HG03135 (cell line): ENCODE measurements around the gene CEP131.
"Not testable (repeated sequence)": the region's sequence is repeated elsewhere in the genome, so short reads cannot be mapped to it uniquely, and the experiment has no call there.

ENCODE experiments used
- ATAC-seq: cut with Tn5 transposase; IDR thresholded peaks from one replicate; pipeline ENCODE4 v1.9.1; 2021; ENCODE audit warnings: mild to moderate bottlenecking, moderate library complexity; ENCODE audit not compliant: unreplicated experiment

The CEP131 gene

GRCh38 chr17:81228834-81229665 lies 6.3 kb upstream of the CEP131 start:
- ATAC-seq: no peak

GRCh38 chr17:81228420-81228819 lies 5.7 kb upstream of the CEP131 start:
- no peak for ATAC-seq

- ATAC-seq: not testable (repeated sequence)
Measured at GRCh38 chr17:81227630-81228029, 4.9 kb upstream of the CEP131 start.

GRCh38 chr17:81223762-81224130 lies 981 bp upstream of the CEP131 start:
- no peak for ATAC-seq

- no peak for ATAC-seq
Measured at GRCh38 chr17:81222620-81222905, 202 bp downstream of the CEP131 start.

- peak; percentile 4 for ATAC-seq
Measured at GRCh38 chr17:81221842-81222619, 734 bp downstream of the CEP131 start.

GRCh38 chr17:81221371-81221841 lies 1.4 kb downstream of the CEP131 start:
- no peak for ATAC-seq

- no peak for ATAC-seq
Measured at GRCh38 chr17:81219476-81220180, 3.1 kb downstream of the CEP131 start.

- ATAC-seq: no peak
Measured at GRCh38 chr17:81218991-81219390, 3.8 kb downstream of the CEP131 start.

DNA sequence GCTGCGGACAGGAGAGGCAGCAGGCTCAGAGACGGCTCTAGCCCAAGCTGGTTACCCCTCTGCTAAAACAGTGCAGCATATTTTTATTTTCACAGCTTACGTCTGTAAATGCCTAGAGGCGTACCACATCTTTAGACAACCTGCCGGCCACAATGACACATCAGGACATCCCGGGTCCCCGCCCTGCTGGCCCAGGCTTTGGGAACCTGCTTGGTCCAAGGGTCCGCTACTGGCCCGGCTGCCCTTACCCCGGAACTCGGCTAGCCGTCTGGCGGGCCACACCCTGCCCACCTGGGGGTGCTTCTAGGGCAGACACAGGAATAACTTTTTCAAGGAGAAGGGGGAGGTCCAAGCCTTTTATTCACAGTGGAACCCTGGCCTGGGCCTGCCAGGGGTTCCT lies 4.3 kb downstream of the CEP131 start:
- no peak for ATAC-seq

DNA sequence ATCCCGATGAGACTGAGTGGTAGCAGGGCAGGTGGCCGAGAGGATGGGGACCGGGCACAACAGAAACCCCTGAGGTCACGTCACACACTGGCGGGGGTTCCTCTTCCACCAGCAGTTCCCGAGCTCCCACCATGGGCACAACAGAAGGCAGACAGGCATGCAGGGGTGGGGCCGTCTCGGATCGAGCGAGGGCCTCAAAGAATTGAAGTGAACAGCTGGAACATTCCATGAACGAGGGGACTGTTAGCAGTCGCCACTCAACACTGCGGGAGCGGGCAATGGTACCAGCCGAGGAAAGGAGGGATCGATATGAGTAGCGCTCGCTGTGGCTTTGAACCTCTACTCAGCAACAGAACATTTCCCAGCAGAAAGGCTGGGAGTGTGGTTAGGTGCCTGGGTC lies 5.3 kb downstream of the CEP131 start:
- ATAC-seq: no peak

- ATAC-seq: no peak
Measured at GRCh38 chr17:81213978-81214377, 8.8 kb downstream of the CEP131 start.

DNA sequence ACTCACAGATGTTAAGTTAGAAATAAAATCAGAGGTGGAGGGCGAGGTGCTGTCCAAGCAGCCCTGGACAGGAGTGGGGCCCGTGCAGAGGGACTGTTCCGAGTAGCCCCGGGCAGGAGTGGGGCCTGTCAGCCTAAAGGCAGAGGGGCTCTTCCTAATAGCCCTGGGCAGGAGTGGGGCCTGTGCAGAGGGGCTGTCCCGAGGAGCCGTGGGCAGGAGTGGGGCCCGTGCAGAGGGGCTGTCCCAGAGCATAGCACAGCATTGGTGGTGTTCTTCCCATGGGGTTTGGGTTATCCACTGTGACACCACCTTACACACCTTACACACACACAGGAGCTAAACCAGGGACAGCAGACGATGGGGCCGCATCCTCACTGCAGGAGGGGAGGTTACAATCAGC lies 10.4 kb downstream of the CEP131 start:
- ATAC-seq: no peak

DNA sequence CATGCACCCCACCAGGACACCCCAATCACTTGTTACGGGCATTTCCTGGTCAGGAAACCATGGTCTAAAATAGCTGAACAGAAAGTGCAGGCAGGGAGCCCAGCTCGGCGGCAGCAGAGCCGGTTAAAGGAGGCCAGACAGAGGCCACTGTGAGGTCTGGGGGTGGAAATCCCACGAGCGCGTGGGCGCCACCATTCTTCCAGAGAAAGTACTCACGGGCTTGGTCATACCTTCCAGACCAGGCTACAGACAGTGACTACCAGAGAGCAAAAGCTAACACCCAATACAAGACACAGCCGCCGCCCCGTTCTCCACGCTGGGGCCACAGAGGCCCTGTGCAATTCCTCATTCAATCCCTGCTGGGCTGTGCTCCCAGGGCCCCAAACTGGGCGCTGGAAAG lies 11.9 kb downstream of the CEP131 start:
- no peak for ATAC-seq

GRCh38 chr17:81210466-81210865 lies 12.3 kb downstream of the CEP131 start:
- ATAC-seq: no peak

DNA sequence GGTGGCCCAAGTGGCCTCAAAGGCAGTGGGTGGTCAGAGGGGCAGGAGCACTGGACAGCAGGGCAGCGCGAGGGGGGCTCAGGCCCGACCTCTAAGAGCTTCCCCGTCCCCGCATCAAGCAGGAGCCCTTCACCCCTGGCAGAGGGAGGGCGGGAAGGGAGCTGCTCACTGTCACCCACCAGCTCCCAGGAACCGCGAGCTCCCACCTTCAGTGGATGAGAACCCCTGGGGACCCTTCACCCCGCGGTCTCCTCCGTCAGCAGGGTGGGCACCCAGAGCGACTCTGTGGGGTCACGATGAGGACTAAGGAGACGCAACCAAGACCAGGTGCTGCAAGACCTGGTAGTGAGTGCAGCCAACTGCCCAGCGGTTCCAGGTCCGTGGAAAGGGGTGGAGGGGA lies 13.6 kb downstream of the CEP131 start:
- no peak for ATAC-seq

DNA sequence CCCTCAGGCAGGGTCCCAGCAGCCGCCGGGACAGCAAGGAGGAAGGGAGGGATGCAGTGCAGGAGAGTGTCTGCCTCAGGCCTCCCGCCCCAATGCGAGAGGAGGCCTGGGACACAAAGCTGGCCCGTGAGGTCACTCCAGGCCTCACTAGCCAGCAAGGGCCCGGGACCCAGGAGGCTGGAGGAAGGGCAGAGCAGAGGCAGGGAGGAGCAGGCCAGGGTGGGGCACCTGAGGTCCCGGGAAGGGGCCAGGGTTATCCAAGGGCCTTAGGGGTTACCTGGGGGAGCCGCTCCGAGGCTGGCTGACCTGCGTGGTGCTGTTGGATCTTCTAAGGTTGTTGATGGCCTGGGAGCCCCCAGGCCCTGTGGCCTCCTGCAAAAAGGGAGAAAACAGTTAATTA lies 14.1 kb downstream of the CEP131 start:
- ATAC-seq: no peak

- no peak for ATAC-seq
Measured at GRCh38 chr17:81207610-81208581, 14.9 kb downstream of the CEP131 start.

GRCh38 chr17:81206657-81207056 lies 16.1 kb downstream of the CEP131 start:
- ATAC-seq: no peak

- ATAC-seq: no peak
Measured at GRCh38 chr17:81206166-81206565, 16.6 kb downstream of the CEP131 start.

- no peak for ATAC-seq
Measured at GRCh38 chr17:81204578-81204977, 18.2 kb downstream of the CEP131 start.
